Effector memory CD4-positive, alpha-beta T cell (primary cell): Measurements from ENCODE around the gene CIC.

Experiments
- DNase-seq, 3 donors: peaks; one replicate each; pipeline ENCODE4 v3.0.0-alpha.2; 2020
- H3K27ac ChIP-seq: 2 replicates; pipeline ENCODE4 v1.7.0; 2013; ENCODE audit warnings: mild to moderate bottlenecking, low read length, moderate library complexity; ENCODE audit not compliant: insufficient read depth, poor library complexity, severe bottlenecking
- H3K27me3 ChIP-seq: replicated peaks from 2 replicates; pipeline ENCODE4 v1.7.0; 2013; ENCODE audit warnings: mild to moderate bottlenecking, low read length; ENCODE audit not compliant: insufficient read depth, control insufficient read depth, poor library complexity, severe bottlenecking
- H3K36me3 ChIP-seq: 2 replicates; pipeline ENCODE4 v1.7.0; 2013; ENCODE audit warnings: mild to moderate bottlenecking, low read length, moderate library complexity; ENCODE audit not compliant: control insufficient read depth, insufficient read depth
- H3K4me1 ChIP-seq: 2 replicates; pipeline ENCODE4 v1.7.0; 2013; ENCODE audit warnings: low read length, mild to moderate bottlenecking; ENCODE audit not compliant: control insufficient read depth, insufficient read depth, poor library complexity, severe bottlenecking
- H3K4me3 ChIP-seq: 2 replicates; pipeline ENCODE4 v1.7.0; 2013; ENCODE audit warnings: low read length, low read depth, mild to moderate bottlenecking; ENCODE audit not compliant: insufficient read depth, poor library complexity, severe bottlenecking
- H3K9me3 ChIP-seq: 2 replicates; pipeline ENCODE4 v1.7.0; 2013; ENCODE audit warnings: mild to moderate bottlenecking, low read length, moderate library complexity; ENCODE audit not compliant: control insufficient read depth

The CIC gene

DNA sequence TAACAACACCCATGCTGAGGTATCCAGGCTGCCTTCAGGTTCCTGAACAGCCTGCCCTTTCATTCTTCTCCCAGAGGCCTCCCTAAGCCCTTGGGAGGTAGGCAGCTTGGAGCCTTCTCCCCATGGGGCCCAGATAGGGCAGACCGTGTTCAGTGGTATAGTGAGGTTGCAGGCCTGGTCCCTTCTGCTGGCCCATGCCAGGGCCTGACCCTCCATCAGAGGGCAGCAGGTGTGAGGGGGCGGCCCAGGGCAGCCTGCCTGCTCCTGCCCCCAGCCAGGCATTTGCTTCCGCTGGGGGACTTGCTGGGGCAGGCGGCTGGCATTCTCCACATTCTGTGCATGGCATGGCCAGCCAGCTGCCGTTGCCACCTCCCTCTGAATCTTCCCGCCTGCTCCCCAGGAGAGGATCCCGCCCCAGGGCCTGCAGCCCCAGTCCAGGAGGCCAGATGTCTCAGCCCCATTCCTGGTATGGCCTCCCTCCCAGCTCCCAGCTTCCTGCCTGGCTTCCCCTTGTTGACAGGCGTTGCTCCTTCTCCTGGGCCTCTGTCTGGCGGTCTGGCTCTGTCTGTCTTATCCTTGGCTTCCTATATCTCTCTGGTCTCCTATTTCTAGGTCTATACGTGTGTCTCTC is 8.9 kb downstream of the CIC start:
- Histone ChIP-seq H3K27me3 (no peaks in the 10 kb centered on the region), H3K4me1 (peaks cover 38% of the 10 kb centered on the region), H3K4me3 (no peak overlapping the region), H3K9me3 (no peaks in the 10 kb centered on the region), H3K27ac (peak overlapping the region; percentile 1), H3K36me3 (peaks cover 20% of the 10 kb centered on the region)
- DNase-seq, result no peak

- H3K27me3 ChIP-seq, result no peaks in the 10 kb centered on the region
- no peak for DNase-seq
- H3K27ac ChIP-seq, result no peak overlapping the region
Observed at GRCh38 chr19:42278452-42279154, 9.6 kb downstream of the CIC start.

GRCh38 chr19:42279155-42279901 is 10.3 kb downstream of the CIC start:
- peaks cover 42% of the 10 kb centered on the region for H3K4me1 ChIP-seq

More at GRCh38 chr19:42278452-42279154, 9.6 kb downstream of the CIC start:
- peaks cover 13% of the 10 kb centered on the region for H3K36me3 ChIP-seq
- no peaks in the 10 kb centered on the region for H3K9me3 ChIP-seq
- H3K4me3 ChIP-seq, result no peak overlapping the region
- peaks cover 42% of the 10 kb centered on the region for H3K4me1 ChIP-seq

GRCh38 chr19:42279902-42280814 is 11.1 kb downstream of the CIC start:
- Histone ChIP-seq H3K4me1 (peaks cover 42% of the 10 kb centered on the region), H3K4me3 (peak overlapping the region; percentile 85)
- peak; percentile 78 to 82 (median 80) for DNase-seq

More at GRCh38 chr19:42279155-42279901, 10.3 kb downstream of the CIC start:
- H3K27ac ChIP-seq, result peak overlapping the region; percentile 75
- DNase-seq, result no peak
- H3K27me3 ChIP-seq, result no peaks in the 10 kb centered on the region
- peaks cover 6% of the 10 kb centered on the region for H3K36me3 ChIP-seq
- peak overlapping the region; percentile 85 for H3K4me3 ChIP-seq
- H3K9me3 ChIP-seq, result no peaks in the 10 kb centered on the region

DNA sequence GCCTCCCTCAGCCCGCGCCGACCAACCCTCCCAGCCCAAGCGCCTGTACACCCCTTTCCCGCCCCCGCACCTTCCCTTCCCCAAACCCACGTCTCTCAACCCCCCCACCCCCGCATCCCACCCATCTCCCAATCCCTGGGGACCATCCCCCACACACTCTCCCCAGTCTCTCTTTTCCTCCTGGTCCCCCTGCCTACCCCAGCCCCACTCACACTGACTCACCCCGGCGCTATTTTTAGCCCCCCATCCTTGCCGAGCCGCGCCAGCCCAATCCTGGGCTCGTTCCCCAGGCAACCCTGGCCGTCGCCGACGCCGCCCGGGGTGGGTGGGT is 11.7 kb downstream of the CIC start:
- Histone ChIP-seq H3K27ac (peak overlapping the region; percentile 75), H3K4me3 (peak overlapping the region; percentile 85), H3K9me3 (no peaks in the 10 kb centered on the region), H3K27me3 (no peaks in the 10 kb centered on the region), H3K4me1 (peaks cover 48% of the 10 kb centered on the region), H3K36me3 (no peaks in the 10 kb centered on the region)
- DNase-seq, result no peak

More at GRCh38 chr19:42279902-42280814, 11.1 kb downstream of the CIC start:
- H3K27ac ChIP-seq, result peak overlapping the region; percentile 75
- H3K36me3 ChIP-seq, result no peaks in the 10 kb centered on the region
- H3K9me3 ChIP-seq, result no peaks in the 10 kb centered on the region
- H3K27me3 ChIP-seq, result no peaks in the 10 kb centered on the region

DNA sequence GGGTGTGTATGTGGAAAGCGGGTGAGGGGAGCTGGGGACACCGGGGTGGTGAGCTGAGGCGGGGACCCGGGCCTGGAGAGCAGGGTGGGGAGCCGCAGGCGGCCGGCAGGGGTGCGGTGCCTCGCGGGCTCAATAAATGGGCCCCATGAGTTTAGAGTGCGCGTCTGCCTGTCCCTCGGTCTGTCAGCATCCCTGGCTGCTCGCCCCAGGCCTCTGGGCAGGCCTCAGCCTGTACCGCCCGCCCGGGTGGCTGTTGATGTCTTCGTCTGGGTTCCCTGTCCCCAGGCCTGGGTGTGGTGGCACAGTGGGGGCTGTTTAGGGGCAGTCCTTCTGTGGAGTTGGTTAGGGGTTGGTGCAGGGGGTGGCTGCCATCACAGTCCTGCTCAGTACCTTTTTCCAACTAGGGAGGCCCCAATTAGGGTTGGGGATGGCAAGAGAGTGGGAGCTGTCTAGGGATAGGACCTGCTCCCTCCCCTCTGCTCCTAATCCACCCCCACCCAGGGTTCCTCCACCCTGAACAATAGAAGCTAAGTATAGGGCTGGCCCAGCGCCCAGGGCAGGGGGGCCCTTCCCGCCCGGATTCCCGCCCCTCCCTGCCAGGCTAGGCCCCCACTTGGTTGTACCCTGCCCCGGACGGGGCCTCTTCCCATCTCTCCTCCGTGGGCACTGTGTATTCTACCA is 12.2 kb downstream of the CIC start:
- DNase-seq, result peak in 1 of 3 donors; percentile 22
- Histone ChIP-seq H3K27me3 (no peaks in the 10 kb centered on the region), H3K4me3 (peak overlapping the region; percentile 5), H3K36me3 (no peaks in the 10 kb centered on the region), H3K4me1 (peaks cover 46% of the 10 kb centered on the region), H3K27ac (peak overlapping the region; percentile 75), H3K9me3 (no peaks in the 10 kb centered on the region)

DNA sequence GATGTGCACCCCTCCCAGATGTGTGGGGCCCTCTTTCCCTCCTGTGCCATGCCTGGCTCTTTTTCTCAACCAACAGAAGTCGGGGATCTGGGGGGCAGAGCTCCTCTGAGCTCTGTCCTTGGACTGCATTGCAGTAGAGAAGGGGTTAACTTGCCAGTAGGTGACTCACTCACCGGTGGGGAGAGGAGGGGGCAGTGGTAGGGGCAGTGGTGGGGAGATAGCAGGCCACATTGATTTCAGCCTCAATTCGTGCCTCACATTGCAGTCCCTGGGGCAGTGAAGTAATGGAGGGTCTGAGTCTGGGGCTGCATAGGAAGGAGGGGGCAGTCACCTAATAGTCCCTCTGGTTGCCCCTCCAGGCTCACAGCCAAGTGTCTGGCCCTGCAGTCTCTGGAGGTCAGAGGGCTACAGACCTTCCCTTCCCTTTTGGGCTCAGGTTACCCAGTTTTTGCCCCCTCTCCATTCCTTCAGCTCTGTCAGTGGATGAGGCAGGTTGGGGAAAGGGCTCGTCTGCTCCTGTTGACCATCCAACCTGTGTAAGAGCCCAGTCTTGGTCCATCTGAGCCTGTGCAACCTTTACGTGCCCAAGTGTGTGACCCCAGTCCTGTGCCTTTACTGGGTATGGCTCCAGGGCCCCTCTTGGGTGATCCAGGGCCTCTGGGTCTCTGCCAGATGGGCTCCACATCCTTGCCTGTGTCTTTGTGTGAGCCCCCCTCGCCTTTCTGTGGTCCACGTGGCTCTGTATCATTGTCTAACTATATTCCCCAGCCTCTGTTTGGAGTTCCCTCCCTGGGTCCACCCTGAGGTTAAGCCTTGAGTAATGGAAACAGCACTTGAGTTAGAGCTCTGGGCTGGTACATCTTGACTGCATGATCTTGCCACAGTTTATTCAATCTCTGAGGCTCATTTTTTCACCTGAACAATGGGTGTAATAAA is 13.0 kb downstream of the CIC start:
- Histone ChIP-seq H3K27me3 (no peaks in the 10 kb centered on the region), H3K4me1 (peaks cover 41% of the 10 kb centered on the region), H3K9me3 (no peaks in the 10 kb centered on the region), H3K36me3 (peaks cover 6% of the 10 kb centered on the region), H3K27ac (peak overlapping the region; percentile 75), H3K4me3 (peak overlapping the region; percentile 11)
- DNase-seq, result no peak

GRCh38 chr19:42282819-42283187 is 13.8 kb downstream of the CIC start:
- DNase-seq, result no peak
- peaks cover 13% of the 10 kb centered on the region for H3K36me3 ChIP-seq
- no peaks in the 10 kb centered on the region for H3K27me3 ChIP-seq
- H3K9me3 ChIP-seq, result no peaks in the 10 kb centered on the region
- peaks cover 41% of the 10 kb centered on the region for H3K4me1 ChIP-seq
- peak overlapping the region; percentile 49 for H3K4me3 ChIP-seq
- peak overlapping the region; percentile 85 for H3K27ac ChIP-seq
